ENCODE results near the gene ERBB4.

GRCh38 chr2:212426637-212427412, 111.8 kb downstream of the ERBB4 start:
- TF ChIP-seq CTCF (IDR thresholded peaks at IDR 0.05): no peak
- no peak for TF ChIP-seq POLR2A (IDR thresholded peaks at IDR 0.05)
